GM12878 (cell line): Measurements from ENCODE around the gene TARP.

Experiments used
- ATAC-seq: fragments of 200-7000 bp; cut with Tn5 transposase; 3 replicates; pipeline ENCODE4 v1.9.1; 2020; ENCODE audit warnings: mild to moderate bottlenecking, moderate library complexity
- BruUV-seq: library from RNA; stranded (reverse); fragments of 400-500 nt; replicated peaks from 2 replicates; lab custom pipeline; 2021; lab: Mats Ljungman, UMichigan
- CTCF ChIA-PET: fragments of 300-600 bp; sonication (Branson Sonifier 250); formaldehyde crosslinking; extraction: SDS; loops from one replicate; lab custom pipeline; 2021; ENCODE audit warnings: inconsistent platforms; lab: Yijun Ruan, JAX
- POLR2A ChIA-PET: fragments of 350-600 bp; formaldehyde crosslinking; extraction: SDS; loops from one replicate; lab custom pipeline; 2021; ENCODE audit warnings: inconsistent platforms; lab: Charles Lee
- RAD21 ChIA-PET: fragments of 300-600 bp; sonication (Branson Sonifier 250); formaldehyde crosslinking; loops from one replicate; lab custom pipeline; 2023; ENCODE audit warnings: antibody characterized with exemption; ENCODE audit not compliant: unreplicated experiment; lab: Charles Lee
- SMC1A ChIA-PET: fragments of 300-600 bp; sonication (Branson Sonifier 250); formaldehyde crosslinking; loops from one replicate; lab custom pipeline; 2023; ENCODE audit not compliant: unreplicated experiment, uncharacterized antibody; lab: Charles Lee
- DNase-seq: peaks from one replicate; pipeline ENCODE4 v3.0.0-alpha.2; 2011; ENCODE audit warnings: low read depth, low spot score
- FAIRE-seq: peaks from 3 replicates; lab custom pipeline; 2011; peaks lifted over from hg19 to GRCh38; lab: Jason Lieb, UNC
- H2AFZ ChIP-seq: 2 replicates; pipeline ENCODE4 v1.6.0; 2011; ENCODE audit warnings: low read depth, low read length, control low read depth; ENCODE audit not compliant: control insufficient read depth
- H3K27ac ChIP-seq: 2 replicates; pipeline ENCODE4 v1.5.1; 2011; ENCODE audit warnings: control low read depth; ENCODE audit not compliant: control insufficient read depth, insufficient read depth
- H3K27me3 ChIP-seq, 2 experiments: replicated peaks in 1 of 2; 2 replicates each; pipeline versions ENCODE4 v1.6.0 to v1.6.1; 2011; ENCODE audit warnings: low read length in 1 of 2; ENCODE audit not compliant: control insufficient read depth in 2 of 2, insufficient read depth in 2 of 2
- H3K36me3 ChIP-seq, 2 experiments: 2 replicates each; pipeline ENCODE4 v1.5.1; 2011; ENCODE audit warnings: low read length in 1 of 2; ENCODE audit not compliant: control insufficient read depth in 2 of 2, insufficient read depth in 2 of 2
- H3K4me1 ChIP-seq: 2 replicates; pipeline ENCODE4 v1.6.1; 2011; ENCODE audit warnings: mild to moderate bottlenecking, low read length, moderate library complexity, mixed read lengths; ENCODE audit not compliant: control insufficient read depth, insufficient read depth
- H3K4me2 ChIP-seq: 2 replicates; pipeline ENCODE4 v1.6.0; 2011; ENCODE audit warnings: control low read depth; ENCODE audit not compliant: control insufficient read depth, insufficient read depth
- H3K4me3 ChIP-seq: fragments of 200-600 bp; sonication (generic); 2 replicates; pipeline ENCODE4 v1.5.1; 2016
- H3K79me2 ChIP-seq: 2 replicates; pipeline ENCODE4 v1.6.0; 2011; ENCODE audit warnings: low read length; ENCODE audit not compliant: control insufficient read depth, insufficient read depth
- H3K9ac ChIP-seq: 2 replicates; pipeline ENCODE4 v1.8.0; 2011; ENCODE audit warnings: low read length, control low read depth, mixed read lengths; ENCODE audit not compliant: control insufficient read depth, insufficient read depth
- H3K9me3 ChIP-seq: replicated peaks from 3 replicates; pipeline ENCODE4 v1.5.1; 2011; ENCODE audit warnings: mild to moderate bottlenecking, low read length; ENCODE audit not compliant: control insufficient read depth, insufficient read depth
- H4K20me1 ChIP-seq: 2 replicates; pipeline ENCODE4 v1.6.0; 2011; ENCODE audit not compliant: control insufficient read depth, insufficient read depth
- BHLHE40 ChIP-seq, 2 experiments: fragments of 450-650 bp in 1 of 2; IDR thresholded peaks; 2 replicates each; pipeline ENCODE4 v1.6.1; 2011 to 2017; ENCODE audit warnings: low read depth in 2 of 2, borderline replicate concordance in 1 of 2, improper control_type of control experiment in 1 of 2, low read length in 1 of 2, mild to moderate bottlenecking in 1 of 2
- CUX1 ChIP-seq: IDR thresholded peaks from 2 replicates; pipeline ENCODE4 v1.6.1; 2012; ENCODE audit warnings: improper control_type of control experiment, low read depth, low read length; ENCODE audit not compliant: insufficient replicate concordance
- HCFC1 ChIP-seq: fragments of 150-350 bp; IDR thresholded peaks from 2 replicates; pipeline ENCODE4 v1.6.1; 2014; ENCODE audit warnings: low read length
- HSF1 ChIP-seq: fragments of 150-350 bp; IDR thresholded peaks from 2 replicates; pipeline ENCODE4 v1.6.1; 2014; ENCODE audit warnings: mild to moderate bottlenecking, low read depth, low read length
- NRF1 ChIP-seq: conservative IDR thresholded peaks from 2 replicates; pipeline ENCODE4 v1.6.1; 2011; ENCODE audit warnings: mild to moderate bottlenecking, low read depth, low read length, improper control_type of control experiment
- PAX8 ChIP-seq: fragments of 450-650 bp; IDR thresholded peaks from 2 replicates; pipeline ENCODE4 v1.6.1; 2017; ENCODE audit warnings: mild to moderate bottlenecking, moderate library complexity
- PBX3 ChIP-seq: IDR thresholded peaks from 2 replicates; pipeline ENCODE4 v1.6.1; 2011; ENCODE audit warnings: mild to moderate bottlenecking, low read depth, low read length, moderate library complexity; ENCODE audit not compliant: insufficient replicate concordance
- PRDM15 ChIP-seq: fragments of 450-650 bp; formaldehyde crosslinking; IDR thresholded peaks from 2 replicates; pipeline ENCODE4 v1.4.0; 2020; ENCODE audit warnings: mild to moderate bottlenecking, moderate library complexity
- STAT3 ChIP-seq: IDR thresholded peaks from 2 replicates; pipeline ENCODE4 v1.6.1; 2011; ENCODE audit warnings: low read depth, low read length, improper control_type of control experiment
- TCF3 ChIP-seq: IDR thresholded peaks from 2 replicates; pipeline ENCODE4 v1.6.1; 2012; ENCODE audit warnings: low read depth, mild to moderate bottlenecking, low read length, borderline replicate concordance; ENCODE audit not compliant: insufficient read depth
- ZSCAN29 ChIP-seq: fragments of 450-650 bp; IDR thresholded peaks from 2 replicates; pipeline ENCODE4 v1.6.1; 2017; ENCODE audit warnings: mild to moderate bottlenecking, moderate library complexity
- WGBS: methylation state at CpG from one replicate; pipeline ENCODE4 v1.1.6; 2016; ENCODE audit warnings: low lambda C conversion rate; ENCODE audit not compliant: insufficient replicate concordance, insufficient coverage; ENCODE audit errors: missing lambda C conversion rate; 5-methylcytosine and 5-hydroxymethylcytosine counted together
- in situ Hi-C: fragments of 300-500 bp; cut with MboI; formaldehyde crosslinking; loops from 9 replicates; pipeline ENCODE4 v1.14.3; 2018; ENCODE audit warnings: mixed read lengths
- intact Hi-C: fragments of 100-400 bp; cut with micrococcal nuclease; formaldehyde crosslinking; loops from one replicate; pipeline ENCODE4 v1.14.2; 2022; ENCODE audit not compliant: unreplicated experiment

TARP gene

GRCh38 chr7:38306171-38306570 lies 32.7 kb upstream of the TARP start:
- Histone ChIP-seq H4K20me1 (no peaks in the 10 kb centered on the region), H3K27ac (no peak overlapping the region), H3K9ac (no peak overlapping the region), H3K79me2 (no peaks in the 10 kb centered on the region), H3K4me3 (no peak overlapping the region), H3K4me1 (peaks cover 13% of the 10 kb centered on the region), H3K4me2 (no peak overlapping the region), H3K9me3 (peaks cover 6% of the 10 kb centered on the region; the same call in 1 of the 3 replicates), H2AFZ (no peak overlapping the region), H3K27me3 (no peaks in the 10 kb centered on the region), H3K36me3 (no peaks in the 10 kb centered on the region)
- RAD21 ChIA-PET, result no interaction called here
- intact Hi-C loops (no loop called here), in situ Hi-C loops (no loop called here)
- SMC1A ChIA-PET, result interaction anchor here (1.5 to 3.3 kb wide), 2 partner anchors 8 to 90 kb away, joined by 6 to 23 read pairs; no protein-coding TSS in a partner anchor
- BruUV-seq, result no TSS peak
- WGBS, result 93% methylated on average over 3 of the region's 3 CpGs
- DNase-seq (no peak), FAIRE-seq (no peak), ATAC-seq (no peak)
- CTCF ChIA-PET, result interaction anchor here (1.2 kb wide), 1 partner anchor 12 kb away, joined by 4 read pairs; no protein-coding TSS in a partner anchor
- POLR2A ChIA-PET, result no interaction called here
- TF ChIP-seq PRDM15 (CRISPR knock-in tag), result no peak
- no peak for TF ChIP-seq NRF1
- no peak for TF ChIP-seq ZSCAN29
- TF ChIP-seq CUX1, result no peak
- TF ChIP-seq PBX3, result no peak
- TF ChIP-seq PAX8, result no peak
- TF ChIP-seq TCF3, result no peak
- no peak for TF ChIP-seq BHLHE40 (IDR thresholded peaks at IDR 0.05; ENCODE audit: borderline replicate concordance in 1 of 2, low read depth in 2 of 2, low read length in 1 of 2)
- TF ChIP-seq HSF1, result no peak
- no peak for TF ChIP-seq HCFC1
- TF ChIP-seq STAT3, result no peak
